ENCODE results near the gene HIRA.
"Not testable (repeated sequence)": the region's sequence is repeated elsewhere in the genome, so short reads cannot be mapped to it uniquely, and the experiment has no call there.

HIRA gene

DNA sequence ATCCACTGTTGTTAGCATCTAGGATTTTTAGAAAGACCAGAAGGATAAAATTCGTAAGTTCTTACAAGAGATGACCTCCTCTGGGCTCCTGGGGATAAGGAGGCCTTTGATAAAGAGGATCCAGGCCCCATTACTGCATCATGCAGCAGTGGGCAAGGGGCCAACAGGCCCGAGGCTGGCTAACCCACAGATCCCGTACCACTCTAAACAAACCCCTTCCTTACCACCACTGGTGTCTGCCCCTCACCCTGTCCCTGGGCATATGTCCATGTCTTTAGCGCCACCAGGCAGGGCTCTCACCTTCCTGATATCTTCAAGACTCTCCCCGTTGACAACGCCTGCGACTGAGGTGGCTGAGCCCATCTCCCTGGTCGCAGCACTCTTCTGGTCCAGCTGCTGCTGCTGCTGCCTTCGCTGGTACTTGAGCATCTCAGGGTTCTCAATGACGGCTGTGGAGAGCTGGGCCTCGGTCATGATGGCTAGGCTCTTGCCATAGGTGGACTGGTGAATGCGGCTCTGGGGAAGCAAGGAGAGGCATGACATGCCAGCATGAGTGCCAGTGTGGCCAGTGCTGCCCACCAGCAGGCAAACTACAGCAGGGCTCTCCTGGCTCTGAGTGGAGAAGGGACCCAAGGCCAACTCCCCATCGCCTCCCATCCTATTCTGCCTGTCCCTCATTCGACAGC, 46.2 kb downstream of the HIRA start:
- no peak for DNase-seq (ENCODE audit: low spot score)

DNA sequence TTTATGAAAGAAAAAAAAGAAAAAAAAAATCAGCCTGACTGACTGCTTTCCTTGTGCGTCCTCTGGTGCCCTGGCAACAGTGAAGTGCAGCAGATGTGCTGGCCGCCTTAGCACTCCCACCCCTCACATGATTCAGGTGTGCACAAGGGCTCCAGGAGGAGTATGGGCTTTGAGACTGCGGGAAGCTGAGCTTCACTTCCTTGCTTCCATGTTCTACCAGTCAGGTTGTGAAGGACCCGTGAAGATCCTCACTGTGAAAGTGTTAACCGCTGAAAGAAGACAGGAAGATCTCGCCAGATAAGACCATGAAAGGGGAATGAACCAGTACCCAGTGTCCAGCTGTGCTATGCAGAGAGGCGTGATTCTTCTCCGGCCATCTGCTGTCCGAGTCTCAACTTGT, 48.2 kb downstream of the HIRA start:
- DNase-seq (ENCODE audit: low spot score): no peak

DNA sequence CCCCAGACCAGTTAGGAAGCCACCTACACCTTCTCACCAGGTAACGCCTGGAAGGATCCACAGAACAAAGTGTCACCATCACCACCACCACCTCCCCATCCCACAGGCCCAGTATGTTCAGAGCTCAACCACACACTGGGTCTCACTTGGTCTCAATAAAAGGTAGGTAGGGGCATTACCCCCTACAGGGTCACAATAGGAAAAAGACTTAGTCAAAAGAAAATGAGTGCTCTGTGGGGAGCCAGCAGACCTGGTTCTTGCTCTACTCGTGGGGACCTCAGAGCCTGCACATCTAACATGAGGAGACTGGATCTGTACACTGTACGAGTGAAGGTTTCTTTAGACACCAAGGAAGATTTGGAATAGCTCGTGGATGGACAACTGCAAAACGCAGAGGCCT, 49.3 kb downstream of the HIRA start:
- no peak for DNase-seq (ENCODE audit: low spot score)

DNA sequence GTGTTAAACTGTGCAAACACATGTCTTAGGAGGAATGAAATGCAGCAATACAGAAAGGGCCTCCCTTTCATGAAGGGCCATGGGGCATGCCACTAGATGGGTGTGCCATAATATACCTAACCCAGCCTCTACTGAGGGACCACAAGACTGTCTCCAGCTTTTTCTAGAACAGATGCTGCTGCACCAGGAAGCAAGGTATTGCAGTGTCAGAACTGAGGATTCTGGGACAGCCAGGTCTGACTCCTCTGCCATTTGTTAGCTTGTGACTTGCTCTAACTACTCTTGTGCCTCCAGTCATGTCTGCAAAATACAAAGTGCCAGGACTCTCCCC, 53.2 kb downstream of the HIRA start:
- no peak for DNase-seq (ENCODE audit: low spot score)

DNA sequence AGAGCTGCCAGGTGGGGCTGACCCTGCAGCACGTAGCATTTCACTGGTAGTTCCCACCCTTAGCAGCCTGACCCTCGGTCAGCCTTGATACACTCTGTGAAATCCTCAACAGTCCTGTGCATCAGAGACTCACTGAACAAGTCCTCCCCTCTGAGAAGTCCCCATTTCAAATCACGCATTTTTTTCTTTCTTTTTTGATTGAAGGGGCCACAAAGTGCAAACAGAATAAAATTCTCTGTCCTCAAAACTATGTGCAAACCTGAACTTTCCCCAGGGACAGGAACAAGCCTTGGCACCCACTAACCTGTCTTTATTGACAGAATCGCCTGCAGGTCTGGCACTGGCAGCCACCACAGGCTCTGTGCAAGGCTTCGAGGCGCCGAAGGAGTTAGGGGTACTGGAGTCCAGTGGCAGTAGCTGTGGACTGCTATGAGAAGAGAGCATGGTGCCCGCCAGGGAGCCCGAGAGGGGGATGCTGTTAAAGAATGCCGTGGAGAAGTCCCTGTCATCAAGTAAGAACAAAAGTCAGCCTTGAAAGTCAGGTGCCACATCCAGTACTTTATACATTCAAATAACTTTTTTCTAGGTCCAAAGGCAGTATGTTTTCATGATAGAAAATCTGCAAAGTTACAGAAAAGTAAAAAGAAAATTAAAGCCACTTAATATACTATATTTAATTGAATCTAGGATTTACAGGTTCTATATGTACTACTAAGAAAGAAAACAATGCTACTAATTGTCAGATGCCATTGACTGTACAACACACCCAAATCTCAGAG, 53.8 kb downstream of the HIRA start:
- no peak for DNase-seq (ENCODE audit: low spot score)

DNA sequence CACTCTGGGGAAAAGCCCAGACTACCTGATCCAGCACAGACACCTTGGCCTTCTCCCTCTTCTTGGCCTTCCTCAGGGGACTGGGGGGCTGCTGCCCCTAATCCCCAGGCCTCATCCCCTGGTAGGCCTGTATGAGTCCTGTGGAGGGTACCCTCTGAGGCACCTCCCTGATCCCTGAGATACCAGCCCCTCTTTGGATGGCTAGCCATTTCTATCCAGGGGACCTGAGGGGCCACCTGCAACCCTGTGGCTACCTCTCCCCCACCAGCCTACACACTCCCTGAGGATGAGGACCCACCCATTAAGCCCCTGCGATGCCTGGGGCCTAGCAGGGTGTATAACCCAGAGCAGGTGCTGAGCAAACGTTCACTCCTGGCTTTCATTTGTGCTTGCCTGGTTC, 54.6 kb downstream of the HIRA start:
- no peak for DNase-seq (ENCODE audit: low spot score)

DNA sequence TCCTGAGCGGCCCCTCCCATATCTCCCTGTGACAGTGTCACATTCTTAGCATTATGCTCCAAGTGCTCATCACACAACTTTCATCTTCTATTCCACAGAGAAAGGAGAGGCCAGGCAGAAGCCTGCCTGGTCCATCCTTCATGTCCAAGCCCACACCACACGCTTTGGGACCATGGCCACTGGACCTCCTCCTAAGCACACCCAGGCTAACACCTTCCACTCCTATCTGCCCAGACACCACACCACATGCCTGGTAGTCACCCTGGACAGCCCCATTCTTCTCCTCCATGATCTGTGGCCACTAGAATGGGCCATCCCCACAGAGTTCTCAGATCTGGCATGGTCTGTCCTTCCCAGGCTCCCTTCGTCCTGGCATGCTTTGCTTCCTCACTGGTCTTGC, 55.3 kb downstream of the HIRA start:
- no peak for DNase-seq (ENCODE audit: low spot score)

DNA sequence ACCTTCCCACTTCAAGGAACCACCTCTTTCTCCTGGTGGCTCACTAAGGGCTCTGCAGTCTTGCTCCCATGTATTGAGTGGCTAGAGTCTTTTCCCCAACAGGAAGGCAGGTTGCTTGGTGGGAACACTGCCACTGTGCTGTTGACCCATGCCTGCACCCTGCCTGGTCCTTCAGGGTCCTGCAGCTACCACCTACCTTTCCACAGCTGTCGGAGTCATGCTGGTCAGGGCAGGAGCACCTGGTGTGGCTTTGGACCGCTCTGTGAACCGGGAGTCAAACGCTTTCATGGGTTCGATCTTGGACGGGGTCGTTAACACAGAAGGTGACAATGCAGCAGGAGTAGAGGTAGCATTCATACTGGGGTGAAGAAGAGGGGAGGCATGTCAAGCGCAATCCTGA, 56.1 kb downstream of the HIRA start:
- DNase-seq (ENCODE audit: low spot score): no peak

DNA sequence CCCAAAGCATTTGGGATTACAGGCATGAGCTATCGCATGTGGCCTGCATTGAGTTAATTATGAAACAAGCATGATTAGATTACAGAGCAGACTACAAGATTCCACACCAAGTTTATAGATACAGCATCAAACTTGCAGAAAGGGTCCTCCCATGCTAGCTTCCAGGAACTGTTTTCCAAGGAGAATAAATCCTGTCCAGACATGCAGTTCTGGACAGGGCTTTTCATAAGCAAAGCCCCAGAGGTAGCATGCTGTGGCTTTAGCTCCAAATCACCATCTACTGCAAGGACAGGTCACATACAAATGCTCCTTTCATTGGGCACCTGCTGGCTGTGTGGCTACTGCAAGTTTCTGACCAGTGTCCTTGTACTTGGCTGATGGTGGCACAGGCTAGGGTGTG, 57.1 kb downstream of the HIRA start:
- no peak for DNase-seq (ENCODE audit: low spot score)

DNA sequence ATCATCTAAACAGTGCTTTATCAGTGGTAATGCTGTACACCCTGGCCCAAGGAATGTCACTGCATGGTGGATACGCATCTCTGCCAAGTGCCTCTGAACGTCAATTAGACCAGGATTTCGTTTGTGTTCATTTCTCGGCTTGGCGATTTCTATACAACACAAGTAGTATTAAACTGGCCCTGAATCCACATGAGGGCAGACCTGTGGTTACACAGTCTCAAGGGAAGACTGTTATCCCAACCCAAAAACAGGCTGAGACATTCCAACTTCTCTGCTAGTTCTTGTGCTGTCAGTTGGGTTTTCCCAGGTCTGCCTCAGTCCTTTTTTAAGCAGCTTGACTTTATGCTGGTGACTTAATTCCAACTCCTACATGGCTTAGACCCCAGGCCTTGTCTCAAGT, 58.1 kb downstream of the HIRA start:
- DNase-seq (ENCODE audit: low spot score): no peak

DNA sequence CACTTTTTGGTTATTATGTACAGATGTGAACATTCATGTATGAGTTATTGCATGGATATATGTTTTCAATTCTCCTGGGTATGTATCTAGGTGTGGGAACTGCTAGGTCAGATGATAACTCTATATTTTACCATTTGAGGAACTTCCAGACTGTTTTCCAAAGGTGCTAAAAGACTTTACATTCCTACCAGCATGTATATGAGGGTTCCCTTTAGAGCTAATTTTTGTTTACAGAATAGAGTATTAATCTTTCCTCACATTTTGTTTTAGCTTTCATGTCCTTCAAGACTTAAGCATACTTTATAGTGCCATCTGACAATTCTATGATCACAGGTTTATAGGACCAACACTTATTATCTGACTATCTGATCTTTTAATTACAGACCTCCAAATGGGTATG, 59.6 kb downstream of the HIRA start:
- no peak for DNase-seq (ENCODE audit: low spot score)

DNA sequence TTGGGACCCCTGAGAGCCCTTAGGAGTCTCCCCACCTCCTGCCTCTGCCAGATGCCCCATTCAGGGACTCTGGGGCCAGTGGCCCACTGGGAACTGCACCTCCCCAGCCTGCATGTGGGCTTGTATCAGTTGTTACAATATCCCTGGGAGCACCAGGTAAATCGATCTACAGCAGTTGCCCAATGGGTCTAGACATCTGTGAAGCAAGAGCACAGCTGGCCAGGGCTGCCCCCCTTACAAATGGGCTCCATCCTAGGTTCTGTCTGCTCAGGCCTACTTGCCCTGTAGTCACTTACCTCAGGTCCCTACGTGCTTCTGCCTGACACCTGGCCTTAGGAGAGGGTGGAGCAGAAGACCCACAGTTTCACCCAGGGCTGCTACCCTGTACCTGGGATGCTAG, 62.7 kb downstream of the HIRA start:
- DNase-seq (ENCODE audit: low spot score): no peak

DNA sequence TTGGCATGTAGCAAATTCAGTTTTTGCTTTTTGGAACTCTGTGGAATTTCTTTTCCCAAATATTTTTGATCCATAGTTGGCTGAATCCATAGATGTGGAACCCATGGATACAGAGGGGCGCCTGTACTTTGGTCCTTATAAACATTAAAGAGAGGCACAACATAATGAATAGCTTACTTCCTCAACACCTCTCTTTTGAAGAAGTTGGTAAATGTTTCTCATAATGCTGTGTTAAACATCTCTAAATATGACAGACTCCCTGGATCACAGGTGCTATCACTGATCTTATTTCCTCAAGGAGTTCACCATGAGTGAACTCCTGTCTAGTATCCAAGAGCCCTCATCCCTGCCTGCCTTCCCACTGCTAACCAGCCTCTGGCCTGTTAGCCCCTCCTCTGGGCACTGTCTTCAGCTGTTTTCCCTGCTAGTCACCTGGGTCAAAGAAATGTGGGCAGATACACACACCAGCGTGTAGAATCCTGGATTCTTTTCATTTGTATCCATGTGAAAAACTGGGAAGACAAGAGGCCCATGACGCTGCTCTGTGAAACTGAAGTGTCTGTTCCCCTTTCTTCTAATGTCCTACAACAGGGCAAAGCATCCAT, 63.7 kb downstream of the HIRA start:
- DNase-seq (ENCODE audit: low spot score): no peak

DNA sequence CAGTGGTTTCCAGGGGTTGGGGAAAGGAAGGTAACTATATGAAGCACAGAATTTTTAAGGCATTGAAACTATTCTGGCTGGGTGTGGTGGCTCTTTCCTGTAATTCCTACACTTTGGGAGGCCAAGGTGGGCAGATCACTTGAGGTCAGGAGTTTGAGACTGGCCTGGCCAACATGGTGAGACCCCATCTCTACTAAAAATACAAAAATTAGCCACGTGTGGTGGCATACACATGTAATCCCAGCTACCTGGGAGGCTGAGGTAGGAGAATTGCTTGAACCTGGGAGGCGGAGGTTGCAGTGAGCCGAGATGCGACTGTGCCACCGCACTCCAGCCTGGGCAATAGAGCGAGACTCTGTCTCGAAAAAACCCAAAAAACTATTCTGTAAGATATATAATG, 68.0 kb downstream of the HIRA start:
- not testable (repeated sequence) for DNase-seq (ENCODE audit: low spot score)

DNA sequence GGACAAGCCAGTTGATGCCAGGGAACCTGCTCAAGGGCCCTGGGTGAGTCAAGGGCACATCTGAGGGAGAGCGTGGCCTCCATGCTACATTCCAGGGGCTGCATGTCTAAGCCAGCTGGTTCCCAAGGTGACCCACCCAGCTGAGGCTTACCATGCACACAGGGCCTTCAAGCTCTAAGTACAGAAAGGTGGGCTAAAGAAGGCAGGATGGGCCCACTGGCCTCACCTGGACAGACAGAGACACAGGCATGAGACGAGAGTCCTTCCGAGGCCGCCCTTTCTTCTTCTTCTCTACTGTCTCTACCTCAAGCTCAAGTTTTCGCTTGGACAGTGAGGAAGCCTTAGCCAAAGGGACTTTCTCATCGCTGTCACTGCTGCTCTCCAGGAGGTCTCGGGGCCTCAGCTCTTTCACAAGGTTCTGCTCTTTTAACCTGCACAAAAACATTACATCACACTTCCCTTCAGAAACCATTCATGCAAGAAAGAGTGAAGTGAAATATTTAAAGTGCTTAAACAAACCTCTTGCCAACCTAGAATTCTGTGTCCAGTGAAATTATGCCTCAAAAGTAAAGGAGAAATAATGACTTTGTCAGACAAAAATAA, 69.9 kb downstream of the HIRA start:
- DNase-seq (ENCODE audit: low spot score): no peak

DNA sequence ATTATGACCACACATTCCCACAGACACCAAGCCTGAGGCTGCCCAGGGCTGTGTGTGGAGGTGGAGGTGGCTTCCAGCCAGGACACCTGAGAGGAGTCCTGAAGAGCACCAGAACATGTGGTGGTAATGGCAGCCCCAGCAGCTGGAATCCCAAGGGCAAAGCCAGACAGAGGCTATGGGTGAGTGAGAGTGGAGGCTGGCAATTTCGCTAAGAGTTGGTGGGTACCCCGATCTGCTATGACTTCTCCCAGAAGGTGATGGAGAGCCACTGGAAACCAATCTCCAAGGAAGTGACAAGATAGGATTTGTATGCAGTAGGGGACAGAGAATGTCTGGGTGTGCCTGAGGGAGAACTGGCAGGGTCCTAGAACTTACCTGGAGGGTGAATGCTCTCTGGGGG, 70.7 kb downstream of the HIRA start:
- no peak for DNase-seq (ENCODE audit: low spot score)

DNA sequence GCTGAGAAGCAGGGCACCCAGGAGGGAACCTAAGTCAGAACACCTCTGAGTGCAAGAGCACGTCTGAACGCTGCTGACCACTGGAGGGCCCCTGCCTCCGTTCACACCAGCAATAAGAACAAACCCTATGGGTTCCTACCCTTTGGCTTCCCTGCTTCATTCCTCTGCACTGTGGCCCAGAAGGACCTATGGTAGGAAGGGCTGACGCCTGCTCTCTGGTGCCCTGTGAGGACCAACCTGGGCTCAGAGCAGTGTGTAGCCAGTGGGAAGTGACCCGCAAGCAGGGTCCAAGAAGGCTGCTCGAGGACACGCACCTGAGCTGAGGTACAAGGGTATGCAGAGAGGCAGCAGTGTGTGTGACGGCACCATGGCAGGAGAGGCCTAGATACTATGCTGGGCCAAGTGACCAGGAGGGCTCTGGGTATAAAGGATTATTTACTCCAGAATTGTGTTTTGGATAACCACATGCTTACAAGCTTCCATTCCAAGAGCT, 71.2 kb downstream of the HIRA start:
- DNase-seq (ENCODE audit: low spot score): no peak

DNA sequence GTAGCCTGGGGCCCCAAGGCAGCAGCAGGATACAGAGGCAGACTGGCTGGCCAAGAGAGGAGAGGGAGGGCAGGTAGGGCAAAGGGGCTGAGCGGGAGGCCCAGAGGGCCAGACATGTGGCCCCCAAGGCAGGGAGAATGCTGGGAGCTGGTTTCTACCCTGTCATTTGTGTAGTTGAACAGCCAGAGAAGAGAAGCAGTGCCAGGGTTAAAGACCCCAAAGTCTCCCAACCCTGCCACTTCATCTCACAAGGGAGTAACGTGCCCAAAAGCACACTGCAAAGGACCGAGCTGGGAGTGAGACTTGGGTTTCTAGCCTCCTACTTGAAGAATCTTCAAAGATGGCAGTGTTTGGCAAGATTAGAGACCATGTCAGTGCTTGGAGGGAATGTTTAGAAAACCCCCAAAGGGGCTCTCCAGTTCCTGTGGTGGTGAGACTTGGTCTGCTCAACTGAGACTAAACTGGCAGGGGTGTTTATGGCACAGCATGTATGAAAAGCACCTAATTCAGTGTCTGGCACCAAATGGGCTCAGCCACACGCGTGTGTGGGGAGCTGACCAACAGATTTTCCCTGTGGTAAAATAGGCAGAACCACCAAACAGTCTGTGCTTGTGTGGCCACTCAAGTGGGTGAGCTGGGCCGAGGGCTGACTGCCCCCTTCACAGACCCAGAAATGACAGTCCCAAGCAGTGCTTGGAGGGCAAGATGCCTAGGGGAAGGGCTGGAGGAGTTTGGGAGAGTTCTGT, 71.8 kb downstream of the HIRA start:
- no peak for DNase-seq (ENCODE audit: low spot score)

DNA sequence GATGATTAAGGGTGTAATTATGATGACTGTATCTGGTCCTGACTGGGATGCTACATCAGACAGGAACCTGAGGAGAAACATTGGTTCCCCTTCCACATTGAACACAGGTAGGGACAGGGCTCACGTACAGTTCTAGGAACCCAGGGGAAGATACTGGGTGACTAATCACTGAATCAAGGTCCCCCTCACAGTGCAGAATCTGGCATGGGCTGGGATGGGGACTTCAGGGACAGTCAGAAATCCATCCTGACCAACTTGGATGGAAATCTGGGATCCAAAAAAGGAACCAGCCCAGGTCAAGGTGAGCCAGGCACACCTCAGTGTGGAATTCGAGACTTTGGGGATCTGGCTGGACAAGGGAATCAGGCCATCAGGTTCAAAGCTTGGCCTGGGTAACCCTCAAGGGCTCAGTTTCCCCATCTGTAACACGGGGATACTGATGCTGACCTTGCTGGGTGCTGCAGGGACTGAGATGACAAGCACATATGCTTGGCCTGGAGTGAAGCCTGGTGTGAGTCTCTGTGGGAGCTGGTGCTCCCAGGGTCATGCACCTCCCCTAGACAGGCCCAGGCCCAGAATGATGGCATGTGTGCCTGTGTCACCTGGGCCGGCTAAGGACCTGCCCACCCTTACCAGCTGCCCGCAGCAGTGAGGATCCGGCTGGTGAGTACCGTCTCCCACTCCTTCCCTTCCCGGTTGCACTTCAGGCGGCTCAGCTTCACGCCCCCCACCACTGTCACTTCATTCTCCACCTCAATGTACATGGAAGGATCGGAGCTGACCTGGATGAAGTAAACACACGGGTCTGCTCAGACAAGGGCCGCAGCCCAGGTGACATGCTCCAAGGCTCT, 72.6 kb downstream of the HIRA start:
- no peak for DNase-seq (ENCODE audit: low spot score)

DNA sequence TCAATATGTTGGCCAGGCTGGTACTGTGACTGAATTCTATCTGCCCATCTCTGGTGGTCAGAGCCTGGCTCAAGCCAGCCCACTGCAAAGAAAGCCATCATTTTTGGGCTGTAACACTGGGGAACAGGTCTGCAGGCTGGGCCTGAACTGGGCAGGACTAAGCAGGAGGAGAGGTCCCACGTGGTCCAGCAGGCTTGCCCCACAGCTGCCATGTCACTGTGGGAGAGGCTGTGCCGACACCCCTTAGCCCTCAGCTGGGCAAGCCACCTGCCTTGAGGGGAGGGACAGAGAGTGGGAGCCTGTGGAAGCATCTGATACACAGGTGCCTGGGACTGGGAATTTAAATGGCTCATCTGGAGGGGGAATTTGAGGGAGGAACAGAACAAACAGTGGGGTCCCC, 73.3 kb downstream of the HIRA start:
- DNase-seq (ENCODE audit: low spot score): no peak
